Gastrocnemius medialis (tissue), 4 donors: ENCODE results near the gene PPM1J. TPM values are rescaled to one million over a fixed set of nuclear protein-coding genes. Genes with fewer than 3 reads are reported as not detected.

Experiments used
- ATAC-seq, 2 donors: fragments of 150-250 bp; one replicate each; pipeline ENCODE4 v1.9.1; 2016
- DNase-seq, 2 donors: peaks; one replicate each; pipeline ENCODE4 v3.0.0-alpha.2; 2019
- H3K27ac ChIP-seq, 4 donors: fragments of 200-600 bp; sonication (generic); 1 replicate in 1 of 4; 2 replicates in 3 of 4; pipeline ENCODE4 v1.5.1; 2016 to 2018; ENCODE audit warnings: mild to moderate bottlenecking in 2 of 4, moderate library complexity in 1 of 4
- H3K27me3 ChIP-seq, 3 donors: fragments of 200-600 bp; sonication (generic) in 2 of 3; 1 replicate in 1 of 3; 2 replicates in 2 of 3; pipeline versions ENCODE4 v1.5.1 to v1.6.0; 2016 to 2019; ENCODE audit warnings: mild to moderate bottlenecking in 1 of 3, moderate library complexity in 1 of 3
- H3K36me3 ChIP-seq, 2 donors: fragments of 200-600 bp; sonication (generic) in 1 of 2; one replicate each; pipeline ENCODE4 v1.5.1; 2017 to 2018
- H3K4me1 ChIP-seq, 2 donors: fragments of 200-600 bp; sonication (generic) in 1 of 2; one replicate each; pipeline ENCODE4 v1.5.1; 2016 to 2017; ENCODE audit warnings: mild to moderate bottlenecking in 2 of 2
- H3K4me3 ChIP-seq, 4 donors: fragments of 200-600 bp; sonication (generic) in 3 of 4; 1 replicate in 1 of 4; 2 replicates in 3 of 4; pipeline ENCODE4 v1.5.1; 2016 to 2019; ENCODE audit warnings: mild to moderate bottlenecking in 2 of 4
- H3K9me3 ChIP-seq, 3 donors: fragments of 200-600 bp; sonication (generic) in 2 of 3; 1 replicate in 1 of 3; 2 replicates in 2 of 3; pipeline ENCODE4 v1.5.1; 2016 to 2019
- POLR2A ChIP-seq, 2 donors: fragments of 450-650 bp; IDR thresholded peaks; one replicate each; pipeline ENCODE4 v1.6.1; 2017; ENCODE audit warnings: antibody characterized with exemption in 2 of 2, mild to moderate bottlenecking in 2 of 2, moderate library complexity in 2 of 2
- in situ Hi-C, 4 donors: fragments of 200-750 bp; cut with MboI; loops; one replicate each; pipeline versions ENCODE4 v1.15.0 to v1.8.0; 2017; ENCODE audit warnings: low sequenced_read_pairs in 4 of 4
- intact Hi-C: fragments of 100-400 bp; cut with DNase I; formaldehyde crosslinking; loops from one replicate; pipeline ENCODE4 v1.15.1; 2023; ENCODE audit warnings: low total_unique reads
- total RNA-seq, 4 donors: library from RNA; depleted of rRNA; stranded (reverse); fragments of >200 nt; gene quantifications; one replicate each; pipeline versions ENCODE4 v1.1.0 to v1.2.3, GENCODE V29; 2016
- TF ChIP-seq, protein P1 (sequence below), 5 experiments: fragments of 450-650 bp in 3 of 5; fragments of 200-600 bp in 2 of 5; sonication (generic) in 2 of 5; IDR thresholded peaks in 4 of 5; conservative IDR thresholded peaks in 1 of 5; 1 replicate in 4 of 5; 2 replicates in 1 of 5; pipeline ENCODE4 v1.5.1; 2016 to 2019; ENCODE audit warnings: antibody characterized with exemption in 5 of 5, mild to moderate bottlenecking in 3 of 5, moderate library complexity in 3 of 5

Gene PPM1J
- total RNA-seq, 4 donors from 2014 or later, result 4.2 to 5.4 (median 4.8) TPM

DNA sequence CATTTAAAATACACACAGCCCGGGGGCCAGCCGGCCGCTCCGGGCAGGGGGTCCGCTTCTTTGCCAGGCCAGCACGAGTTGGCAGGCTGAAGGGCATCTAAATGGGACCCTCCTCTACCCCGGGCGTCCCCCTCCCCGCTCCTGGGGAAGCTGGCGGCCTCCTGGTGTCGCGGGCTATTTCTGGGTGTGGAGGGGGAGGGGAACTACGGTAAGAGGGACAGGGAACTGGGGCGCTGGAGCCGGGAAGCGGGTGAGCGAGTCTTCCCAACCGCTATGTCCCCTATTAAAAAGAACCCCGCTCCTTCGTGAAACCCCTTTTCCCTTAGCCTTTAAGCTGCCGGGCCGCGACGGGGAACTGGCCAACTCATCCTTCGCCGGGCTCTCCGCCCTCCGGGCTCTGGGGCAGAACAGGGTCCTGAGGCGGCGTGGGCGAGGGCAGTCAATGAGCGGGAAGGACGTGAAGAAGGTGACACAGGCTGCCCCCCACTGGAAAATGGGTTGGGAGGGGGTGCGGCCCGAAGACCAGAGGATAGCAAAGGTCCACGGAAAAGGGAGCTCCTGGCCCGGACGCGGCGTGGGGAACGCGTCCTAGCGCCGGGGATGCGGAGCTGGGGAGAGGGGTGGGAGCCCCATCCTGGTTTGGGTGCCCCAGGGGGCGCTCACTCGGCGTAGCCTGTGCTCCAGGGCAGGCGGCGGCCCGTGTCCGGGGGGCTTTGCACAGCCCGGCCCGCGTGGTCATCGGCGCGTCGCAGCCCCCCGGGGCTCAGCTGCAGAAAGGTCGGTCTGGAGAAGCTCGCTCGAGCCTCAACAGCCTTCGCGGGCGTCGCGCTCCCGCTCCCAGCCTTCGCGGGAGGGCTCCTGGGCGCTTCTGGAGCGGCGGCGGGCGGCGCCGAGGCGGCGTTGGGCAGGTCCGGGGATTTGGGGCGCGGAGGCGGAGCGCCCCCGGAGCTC, 544 bp downstream of the PPM1J start:
- H3K27me3 ChIP-seq, result peaks cover 0 to 6% (median 0%) of the 10 kb centered on the region in 3 donors
- peak overlapping the region; percentile 84 to 93 (median 92) for H3K27ac ChIP-seq
- ATAC-seq (peak; percentile 28 to 35), DNase-seq (peak in 1 of 2 donors; percentile 71)
- peak; percentile 58 to 83 for TF ChIP-seq POLR2A (IDR thresholded peaks at IDR 0.05)
- TF ChIP-seq, protein P1, sequence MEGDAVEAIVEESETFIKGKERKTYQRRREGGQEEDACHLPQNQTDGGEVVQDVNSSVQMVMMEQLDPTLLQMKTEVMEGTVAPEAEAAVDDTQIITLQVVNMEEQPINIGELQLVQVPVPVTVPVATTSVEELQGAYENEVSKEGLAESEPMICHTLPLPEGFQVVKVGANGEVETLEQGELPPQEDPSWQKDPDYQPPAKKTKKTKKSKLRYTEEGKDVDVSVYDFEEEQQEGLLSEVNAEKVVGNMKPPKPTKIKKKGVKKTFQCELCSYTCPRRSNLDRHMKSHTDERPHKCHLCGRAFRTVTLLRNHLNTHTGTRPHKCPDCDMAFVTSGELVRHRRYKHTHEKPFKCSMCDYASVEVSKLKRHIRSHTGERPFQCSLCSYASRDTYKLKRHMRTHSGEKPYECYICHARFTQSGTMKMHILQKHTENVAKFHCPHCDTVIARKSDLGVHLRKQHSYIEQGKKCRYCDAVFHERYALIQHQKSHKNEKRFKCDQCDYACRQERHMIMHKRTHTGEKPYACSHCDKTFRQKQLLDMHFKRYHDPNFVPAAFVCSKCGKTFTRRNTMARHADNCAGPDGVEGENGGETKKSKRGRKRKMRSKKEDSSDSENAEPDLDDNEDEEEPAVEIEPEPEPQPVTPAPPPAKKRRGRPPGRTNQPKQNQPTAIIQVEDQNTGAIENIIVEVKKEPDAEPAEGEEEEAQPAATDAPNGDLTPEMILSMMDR (IDR thresholded peaks at IDR 0.05 in 4 of 5, conservative IDR thresholded peaks at IDR 0.05 in 1 of 5), result peak in 1 of 5 experiments; percentile 10
- H3K4me1 ChIP-seq, result peaks cover 20 to 22% of the 10 kb centered on the region in 2 donors
- in situ Hi-C loops, result loop anchor here (5.0 to 25.0 kb wide), 7 partner anchors 88 to 673 kb away; partner anchors contain the start of genes CTTNBP2NL (in 2 of the 4), LRIG2 (in 1 of the 4) and MAGI3 (in 1 of the 4)
- H3K4me3 ChIP-seq, result peak overlapping the region; percentile 75 to 96 (median 82)
- no peaks in the 10 kb centered on the region for H3K36me3 ChIP-seq
- H3K9me3 ChIP-seq, result no peaks in the 10 kb centered on the region
- intact Hi-C loops, result loop anchor here (1.0 to 5.0 kb wide), 4 partner anchors 96 to 358 kb away; partner anchors contain the start of genes CAPZA1, LRIG2 and ST7L

DNA sequence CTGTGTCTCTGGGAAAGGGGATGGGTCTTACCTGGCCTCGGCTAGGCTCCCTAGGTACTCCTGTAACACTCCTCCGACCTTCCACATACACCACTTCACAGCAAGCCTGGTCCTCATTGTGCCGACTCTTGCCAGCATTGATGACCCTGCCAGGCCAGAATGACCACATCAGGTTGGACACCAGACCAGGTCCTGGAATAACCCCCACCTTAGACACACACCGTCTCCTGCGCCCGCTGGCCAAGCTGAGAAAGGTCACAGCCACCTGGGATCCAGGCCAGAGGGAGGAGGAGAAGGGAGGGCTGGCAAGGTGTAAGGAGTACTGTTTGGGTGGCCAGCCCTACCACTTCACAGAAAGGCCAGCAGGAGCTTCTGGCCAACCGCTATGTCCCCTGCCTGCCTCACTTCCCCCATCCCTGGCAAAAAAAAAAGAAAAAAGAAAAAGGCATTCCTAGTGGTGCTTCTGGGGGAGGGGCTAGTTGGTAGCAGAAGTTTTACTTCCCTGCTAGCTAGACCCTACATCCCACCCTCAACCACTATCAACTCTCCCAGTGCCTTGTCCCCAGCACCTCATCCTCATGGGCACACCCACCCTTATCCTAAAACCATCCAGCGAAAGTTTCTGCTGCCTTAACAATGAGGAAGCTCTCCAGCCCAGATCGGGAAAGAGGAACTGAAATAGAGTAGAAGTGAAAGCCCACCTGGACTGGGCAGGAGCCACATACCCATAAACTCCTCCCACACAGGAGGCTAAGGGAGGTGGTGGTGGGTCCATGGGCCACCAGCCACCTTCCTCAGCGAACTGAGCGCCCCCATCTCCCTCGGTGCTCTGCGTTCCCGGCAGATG, 1.4 kb downstream of the PPM1J start:
- Histone ChIP-seq H3K9me3 (no peaks in the 10 kb centered on the region), H3K4me1 (peaks cover 20 to 22% of the 10 kb centered on the region in 2 donors), H3K4me3 (peak overlapping the region; percentile 75 to 96 (median 82)), H3K36me3 (no peaks in the 10 kb centered on the region), H3K27me3 (no peaks in the 10 kb centered on the region), H3K27ac (peak overlapping the region; percentile 84 to 93 (median 92))
- ATAC-seq (peak in 1 of 2 donors; percentile 38), DNase-seq (peak in 1 of 2 donors; percentile 88)
- TF ChIP-seq, protein P1 (IDR thresholded peaks at IDR 0.05 in 4 of 5, conservative IDR thresholded peaks at IDR 0.05 in 1 of 5), result peak in 2 of 5 experiments; percentile 8 to 11
- TF ChIP-seq POLR2A (IDR thresholded peaks at IDR 0.05), result peak in 1 of 2 donors; percentile 17
- in situ Hi-C loops, result loop anchor here (10.0 to 25.0 kb wide), 4 partner anchors 326 to 674 kb away; partner anchors contain the start of genes CTTNBP2NL (in 2 of the 4), LRIG2 (in 1 of the 4) and MAGI3 (in 1 of the 4)
- intact Hi-C loops, result loop anchor here (2.0 kb wide), 2 partner anchors 95 to 359 kb away; partner anchors contain the start of genes CAPZA1, LRIG2 and ST7L

DNA sequence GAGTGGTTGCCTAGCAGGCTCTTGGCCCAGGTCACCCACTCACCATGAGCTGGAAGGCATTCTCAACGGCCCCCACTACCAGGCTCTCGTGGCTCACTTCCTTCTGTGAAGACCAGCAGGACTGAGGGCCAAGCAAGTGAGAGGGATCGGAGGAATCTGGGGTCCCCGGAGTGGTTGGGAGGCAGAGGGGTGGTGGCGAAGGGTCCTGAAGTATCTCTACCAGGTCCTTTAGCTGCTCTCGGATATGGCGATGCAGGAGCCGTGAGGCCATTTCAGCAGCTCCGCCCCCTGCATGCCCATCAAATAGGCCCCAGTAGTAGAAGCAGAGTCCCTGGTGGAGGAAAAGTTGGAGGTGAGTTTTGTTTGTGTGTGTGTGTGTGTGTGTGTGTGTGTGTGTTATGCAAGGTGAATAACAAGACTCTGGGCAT, 2.4 kb downstream of the PPM1J start:
- Histone ChIP-seq H3K27me3 (no peaks in the 10 kb centered on the region), H3K9me3 (no peaks in the 10 kb centered on the region), H3K4me3 (no peak overlapping the region), H3K27ac (peak overlapping the region; percentile 15 to 92 (median 88)), H3K4me1 (peaks cover 20 to 22% of the 10 kb centered on the region in 2 donors), H3K36me3 (no peaks in the 10 kb centered on the region)
- in situ Hi-C loops, result loop anchor here (10.0 to 25.0 kb wide), 4 partner anchors 325 to 675 kb away; partner anchors contain the start of genes CTTNBP2NL (in 2 of the 4), LRIG2 (in 1 of the 4) and MAGI3 (in 1 of the 4)
- intact Hi-C loops, result no loop called here
- TF ChIP-seq, protein P1 (IDR thresholded peaks at IDR 0.05 in 4 of 5, conservative IDR thresholded peaks at IDR 0.05 in 1 of 5), result no peak
- TF ChIP-seq POLR2A (IDR thresholded peaks at IDR 0.05), result no peak
- DNase-seq, result no peak
- no peak for ATAC-seq

GRCh38 chr1:112712191-112712590, 2.9 kb downstream of the PPM1J start:
- no peak overlapping the region for H3K4me3 ChIP-seq
- DNase-seq (no peak), ATAC-seq (no peak)
- no peaks in the 10 kb centered on the region for H3K9me3 ChIP-seq
- no peaks in the 10 kb centered on the region for H3K36me3 ChIP-seq
- in situ Hi-C loops, result loop anchor here (10.0 to 25.0 kb wide), 4 partner anchors 325 to 675 kb away; partner anchors contain the start of genes CTTNBP2NL (in 2 of the 4), LRIG2 (in 1 of the 4) and MAGI3 (in 1 of the 4)
- no peaks in the 10 kb centered on the region for H3K27me3 ChIP-seq
- peak overlapping the region in 2 of 4 donors; percentile 91 to 92 for H3K27ac ChIP-seq
- peaks cover 20 to 26% of the 10 kb centered on the region in 2 donors for H3K4me1 ChIP-seq
- intact Hi-C loops, result no loop called here
- TF ChIP-seq, protein P1 (IDR thresholded peaks at IDR 0.05 in 4 of 5, conservative IDR thresholded peaks at IDR 0.05 in 1 of 5), result no peak
- TF ChIP-seq POLR2A (IDR thresholded peaks at IDR 0.05), result no peak
